Nephron progenitor cell (in vitro differentiated cells): ENCODE data around the gene ARHGEF18.
"Not testable (repeated sequence)": the region's sequence is repeated elsewhere in the genome, so short reads cannot be mapped to it uniquely, and the experiment has no call there.

ENCODE experiments used
- DNase-seq: peaks from one replicate; pipeline ENCODE4 v3.0.0; 2021
- H3K27ac Mint-ChIP-seq: 2 replicates; pipeline ENCODE4 v1.8.0; 2021; ENCODE audit warnings: mild to moderate bottlenecking, moderate library complexity, mixed read lengths
- H3K27me3 Mint-ChIP-seq: 2 replicates; pipeline ENCODE4 v1.8.0; 2021; ENCODE audit warnings: mild to moderate bottlenecking, low read depth, mixed read lengths; ENCODE audit not compliant: poor library complexity
- H3K36me3 Mint-ChIP-seq: 2 replicates; pipeline ENCODE4 v1.8.0; 2021; ENCODE audit warnings: low read depth, mixed read lengths
- H3K4me1 Mint-ChIP-seq: 2 replicates; pipeline ENCODE4 v1.8.0; 2021; ENCODE audit warnings: mixed read lengths
- H3K4me3 Mint-ChIP-seq: 2 replicates; pipeline ENCODE4 v1.8.0; 2021; ENCODE audit warnings: mild to moderate bottlenecking, moderate library complexity, mixed read lengths
- H3K9me3 Mint-ChIP-seq: 2 replicates; pipeline ENCODE4 v1.8.0; 2021; ENCODE audit warnings: mild to moderate bottlenecking, moderate library complexity, mixed read lengths
- CTCF ChIP-seq: fragments of 200-600 bp; sonication (generic); IDR thresholded peaks from 2 replicates; pipeline ENCODE4 v1.5.0; 2021; ENCODE audit warnings: antibody characterized with exemption

The ARHGEF18 gene

GRCh38 chr19:7363225-7363624, 14.5 kb downstream of the ARHGEF18 start:
- no peak for DNase-seq
- Mint-ChIP-seq H3K4me3 (no peak overlapping the region), H3K27ac (no peak overlapping the region), H3K27me3 (peaks cover 50% of the 10 kb centered on the region), H3K9me3 (no peaks in the 10 kb centered on the region), H3K4me1 (no peaks in the 10 kb centered on the region), H3K36me3 (no peaks in the 10 kb centered on the region)
- TF ChIP-seq CTCF, result no peak

- Mint-ChIP-seq H3K27me3 (peaks cover 51% of the 10 kb centered on the region), H3K4me1 (peaks cover 6% of the 10 kb centered on the region), H3K27ac (no peak overlapping the region), H3K9me3 (no peaks in the 10 kb centered on the region), H3K36me3 (no peaks in the 10 kb centered on the region), H3K4me3 (no peak overlapping the region)
- no peak for TF ChIP-seq CTCF
- no peak for DNase-seq
These were observed 18.1 kb downstream of the ARHGEF18 start for GRCh38 chr19:7366701-7367420.

- peaks cover 6% of the 10 kb centered on the region for H3K4me1 Mint-ChIP-seq
- DNase-seq, result no peak
- peak overlapping the region; percentile 73 for H3K27ac Mint-ChIP-seq
- TF ChIP-seq CTCF, result no peak
- H3K4me3 Mint-ChIP-seq, result no peak overlapping the region
- H3K9me3 Mint-ChIP-seq, result no peaks in the 10 kb centered on the region
- H3K36me3 Mint-ChIP-seq, result no peaks in the 10 kb centered on the region
- peaks cover 40% of the 10 kb centered on the region for H3K27me3 Mint-ChIP-seq
These were observed 19.7 kb downstream of the ARHGEF18 start for GRCh38 chr19:7368456-7368855.

- not testable (repeated sequence) for DNase-seq, H3K4me3 Mint-ChIP-seq, H3K36me3 Mint-ChIP-seq, H3K9me3 Mint-ChIP-seq, H3K4me1 Mint-ChIP-seq
- Mint-ChIP-seq H3K27me3 (peaks cover 38% of the 10 kb centered on the region), H3K27ac (peak overlapping the region; percentile 73)
These were observed 20.1 kb downstream of the ARHGEF18 start for GRCh38 chr19:7368866-7369265.

GRCh38 chr19:7370546-7370945, 21.8 kb downstream of the ARHGEF18 start:
- H3K9me3 Mint-ChIP-seq, result no peaks in the 10 kb centered on the region
- H3K27me3 Mint-ChIP-seq, result peaks cover 22% of the 10 kb centered on the region
- H3K27ac Mint-ChIP-seq, result no peak overlapping the region
- no peak for TF ChIP-seq CTCF
- no peak for DNase-seq
- no peaks in the 10 kb centered on the region for H3K36me3 Mint-ChIP-seq
- no peak overlapping the region for H3K4me3 Mint-ChIP-seq
- H3K4me1 Mint-ChIP-seq, result peaks cover 6% of the 10 kb centered on the region

- H3K27me3 Mint-ChIP-seq, result peaks cover 21% of the 10 kb centered on the region
These were observed 22.3 kb downstream of the ARHGEF18 start for GRCh38 chr19:7371001-7371400.

More at GRCh38 chr19:7371001-7371400, 22.3 kb downstream of the ARHGEF18 start:
- Mint-ChIP-seq H3K4me1 (peaks cover 6% of the 10 kb centered on the region), H3K9me3 (no peaks in the 10 kb centered on the region), H3K4me3 (no peak overlapping the region), H3K27ac (no peak overlapping the region), H3K36me3 (no peaks in the 10 kb centered on the region)
- TF ChIP-seq CTCF, result no peak
- no peak for DNase-seq
